Transverse colon (tissue), 4 donors: ENCODE measurements around the gene KIAA1217. TPM values are rescaled to one million over a fixed set of nuclear protein-coding genes. Genes with fewer than 3 reads are reported as not detected.
A peak's percentile ranks its signal among the peaks of the same experiment; 100 is the strongest.

Experiments used
- DNase-seq: peaks from one replicate; pipeline ENCODE4 v3.0.0-alpha.2; 2019
- H3K27ac ChIP-seq, 4 donors: fragments of 200-600 bp; sonication (generic); 2 replicates each; pipeline ENCODE4 v1.5.1; 2016 to 2018; ENCODE audit warnings: inconsistent platforms in 4 of 4
- H3K27me3 ChIP-seq: fragments of 200-600 bp; sonication (generic); 2 replicates; pipeline ENCODE4 v1.5.1; 2017; ENCODE audit warnings: inconsistent platforms
- H3K36me3 ChIP-seq, 4 donors: fragments of 200-600 bp; sonication (generic); 2 replicates each; pipeline ENCODE4 v1.5.1; 2017 to 2019; ENCODE audit warnings: inconsistent platforms in 4 of 4
- H3K4me1 ChIP-seq, 4 donors: fragments of 200-600 bp; sonication (generic); 2 replicates each; pipeline ENCODE4 v1.5.1; 2017 to 2020; ENCODE audit warnings: inconsistent platforms in 4 of 4
- H3K4me3 ChIP-seq, 4 donors: fragments of 200-600 bp; sonication (generic); 1 replicate in 1 of 4; 2 replicates in 3 of 4; pipeline versions ENCODE4 v1.5.1 to v1.6.1; 2017 to 2019; ENCODE audit warnings: inconsistent platforms in 4 of 4
- H3K9me3 ChIP-seq, 2 donors: fragments of 200-600 bp; sonication (generic); 2 replicates each; pipeline ENCODE4 v1.5.1; 2017 to 2019; ENCODE audit warnings: inconsistent platforms in 2 of 2
- CTCF ChIP-seq, 5 experiments: fragments of 200-600 bp in 3 of 5; fragments of 450-650 bp in 2 of 5; sonication (generic) in 3 of 5; IDR thresholded peaks; 1 replicate in 2 of 5; 2 replicates in 3 of 5; pipeline ENCODE4 v1.5.1; 2016 to 2017; ENCODE audit warnings: antibody characterized with exemption in 5 of 5, inconsistent platforms in 3 of 5, mild to moderate bottlenecking in 2 of 5, moderate library complexity in 1 of 5
- EP300 ChIP-seq: sonication (generic); formaldehyde crosslinking; IDR thresholded peaks from one replicate; pipeline ENCODE4 v1.6.1; 2017; ENCODE audit warnings: antibody characterized with exemption, low read depth
- POLR2A ChIP-seq: fragments of 450-650 bp; IDR thresholded peaks from one replicate; pipeline ENCODE4 v1.6.1; 2016; ENCODE audit warnings: antibody characterized with exemption, mild to moderate bottlenecking, moderate library complexity
- POLR2AphosphoS5 ChIP-seq, 3 donors: sonication (generic); formaldehyde crosslinking; IDR thresholded peaks; one replicate each; pipeline ENCODE4 v1.6.1; 2016; ENCODE audit warnings: antibody characterized with exemption in 3 of 3
- WGBS, 2 donors: methylation state at CpG; one replicate each; pipeline ENCODE4 v1.1.5; 2018; ENCODE audit warnings: low coverage in 1 of 2; 5-methylcytosine and 5-hydroxymethylcytosine counted together
- in situ Hi-C, 4 donors: fragments of 200-750 bp; cut with MboI; loops; one replicate each; pipeline versions ENCODE4 v1.15.0 to v1.15.1; 2017; ENCODE audit warnings: low sequenced_read_pairs in 3 of 4, low pct_ligation_motif_present in 1 of 4, low pct_unique_long_range_greater_than_20kb in 1 of 4
- intact Hi-C: fragments of 100-400 bp; cut with DNase I; formaldehyde crosslinking; loops from one replicate; pipeline ENCODE4 v1.15.1; 2023; ENCODE audit warnings: low total_unique reads
- total RNA-seq, 4 donors: library from RNA; depleted of rRNA; stranded (reverse); fragments of >200 nt; gene quantifications; one replicate each; pipeline ENCODE4 v1.1.0, GENCODE V29; 2016

KIAA1217 gene
- total RNA-seq, 4 donors from 2014 or later: 56.5 to 175 (median 72.0) TPM

GRCh38 chr10:24518411-24518810 lies 309.5 kb downstream of the KIAA1217 start:
- H3K9me3 ChIP-seq: no peaks in the 10 kb centered on the region
- H3K27ac ChIP-seq: no peak overlapping the region
- in situ Hi-C loops (loop anchor here (10.0 to 25.0 kb wide), 5 partner anchors 106 to 531 kb away; partner anchors contain the start of gene KIAA1217 (in 1 of the 4)), intact Hi-C loops (loop anchor here (5.0 kb wide), 1 partner anchor 521 kb away; no protein-coding TSS in a partner anchor)
- H3K27me3 ChIP-seq: no peaks in the 10 kb centered on the region
- TF ChIP-seq POLR2AphosphoS5 (IDR thresholded peaks at IDR 0.05): no peak
- no peak for TF ChIP-seq POLR2A
- TF ChIP-seq CTCF (IDR thresholded peaks at IDR 0.05): no peak
- TF ChIP-seq EP300: no peak
- H3K4me1 ChIP-seq: no peaks in the 10 kb centered on the region
- H3K36me3 ChIP-seq: peaks cover 0 to 4% (median 0%) of the 10 kb centered on the region in 4 donors
- no peak for DNase-seq
- 77 to 79% methylated on average over 7 of the region's 7 CpGs for WGBS, 2 donors
- H3K4me3 ChIP-seq: no peak overlapping the region

- WGBS, 2 donors: 15 to 27% methylated on average over 10 to 15 of the region's 15 CpGs
Observed at GRCh38 chr10:24518981-24519597, 310.2 kb downstream of the KIAA1217 start.

GRCh38 chr10:24519950-24520349 lies 311.0 kb downstream of the KIAA1217 start:
- Histone ChIP-seq H3K4me3 (no peak overlapping the region), H3K27ac (no peak overlapping the region), H3K4me1 (no peaks in the 10 kb centered on the region), H3K9me3 (no peaks in the 10 kb centered on the region), H3K27me3 (no peaks in the 10 kb centered on the region), H3K36me3 (peaks cover 0 to 4% (median 0%) of the 10 kb centered on the region in 4 donors)
- 55 to 68% methylated on average over 5 to 14 of the region's 14 CpGs for WGBS, 2 donors
- in situ Hi-C loops (loop anchor here (10.0 to 25.0 kb wide), 5 partner anchors 108 to 533 kb away; partner anchors contain the start of gene KIAA1217 (in 1 of the 4)), intact Hi-C loops (loop anchor here (5.0 kb wide), 1 partner anchor 523 kb away; no protein-coding TSS in a partner anchor)
- TF ChIP-seq CTCF (IDR thresholded peaks at IDR 0.05) (no peak), EP300 (no peak), POLR2A (no peak), POLR2AphosphoS5 (IDR thresholded peaks at IDR 0.05) (no peak)
- no peak for DNase-seq

More at GRCh38 chr10:24518981-24519597, 310.2 kb downstream of the KIAA1217 start:
- H3K27me3 ChIP-seq: no peaks in the 10 kb centered on the region
- H3K36me3 ChIP-seq: peaks cover 0 to 4% (median 0%) of the 10 kb centered on the region in 4 donors
- H3K4me3 ChIP-seq: no peak overlapping the region
- peak; percentile 56 for DNase-seq
- H3K9me3 ChIP-seq: no peaks in the 10 kb centered on the region
- no peak for TF ChIP-seq EP300
- no peak for TF ChIP-seq POLR2A
- TF ChIP-seq CTCF (IDR thresholded peaks at IDR 0.05): peak; percentile 59 to 76 (median 74)
- no peaks in the 10 kb centered on the region for H3K4me1 ChIP-seq
- H3K27ac ChIP-seq: no peak overlapping the region
- intact Hi-C loops: loop anchor here (5.0 kb wide), 1 partner anchor 522 kb away; no protein-coding TSS in a partner anchor
- in situ Hi-C loops: loop anchor here (10.0 to 25.0 kb wide), 5 partner anchors 107 to 532 kb away; partner anchors contain the start of gene KIAA1217 (in 1 of the 4)

- in situ Hi-C loops: loop anchor here in 3 of 4 donors (25.0 kb wide), 3 partner anchors 112 to 537 kb away; partner anchors contain the start of gene KIAA1217 (in 1 of the 3)
Observed at GRCh38 chr10:24524314-24524713, 315.4 kb downstream of the KIAA1217 start.

More at GRCh38 chr10:24524314-24524713, 315.4 kb downstream of the KIAA1217 start:
- WGBS, 2 donors: 92% methylated on average over 17 of the region's 17 CpGs; no CpG with 5 or more reads in 1 of the 2 donors
- Histone ChIP-seq H3K4me1 (no peaks in the 10 kb centered on the region), H3K4me3 (no peak overlapping the region), H3K36me3 (peaks cover 0 to 4% (median 2%) of the 10 kb centered on the region in 4 donors), H3K27me3 (no peaks in the 10 kb centered on the region), H3K9me3 (no peaks in the 10 kb centered on the region), H3K27ac (no peak overlapping the region)
- intact Hi-C loops: no loop called here
- TF ChIP-seq POLR2A (no peak), CTCF (IDR thresholded peaks at IDR 0.05) (no peak), EP300 (no peak), POLR2AphosphoS5 (IDR thresholded peaks at IDR 0.05) (no peak)
- no peak for DNase-seq
